K562 (cell line): ENCODE measurements around the gene RSBN1L. TPM values are rescaled to one million over a fixed set of nuclear protein-coding genes. Genes with fewer than 3 reads are reported as not detected.

Experiments used
- ATAC-seq: fragments of 200-7000 bp; cut with Tn5 transposase; 3 replicates; pipeline ENCODE4 v1.9.1; 2020; ENCODE audit warnings: moderate library complexity
- BruUV-seq: library from RNA; stranded (reverse); fragments of 400-500 nt; replicated peaks from 2 replicates; lab custom pipeline; 2021; lab: Mats Ljungman, UMichigan
- CTCF ChIA-PET: fragments of 300-600 bp; formaldehyde crosslinking; extraction: SDS; loops from one replicate; lab custom pipeline; 2021; ENCODE audit warnings: low intra/inter-chr PET ratio; lab: Yijun Ruan, JAX
- POLR2A ChIA-PET: fragments of 300-600, 350-650 bp; sonication (Branson Sonifier 250); formaldehyde crosslinking; extraction: SDS; loops from one replicate; lab custom pipeline; 2021; ENCODE audit warnings: antibody characterized with exemption, inconsistent platforms; lab: Yijun Ruan, JAX
- DNase-seq, 4 experiments: peaks; one replicate each; pipeline versions ENCODE4 v3.0.0 to v3.0.0-alpha.2; 2011 to 2018; ENCODE audit warnings: low spot score in 3 of 4, mixed read lengths in 3 of 4; ENCODE audit errors: extremely low read depth in 1 of 4
- FAIRE-seq: peaks from 2 replicates; lab custom pipeline; 2011; peaks lifted over from hg19 to GRCh38; lab: Jason Lieb, UNC
- H2AFZ ChIP-seq: 2 replicates; pipeline ENCODE4 v1.6.0; 2011; ENCODE audit warnings: low read depth, low read length, control low read depth, inconsistent platforms
- H3K27ac ChIP-seq: fragments of 200-600 bp; 3 replicates; pipeline ENCODE4 v1.8.0; 2011; ENCODE audit warnings: low read depth, mild to moderate bottlenecking, control low read depth, inconsistent platforms, low read length, moderate library complexity, mixed read lengths; ENCODE audit errors: extremely low read depth
- H3K27me3 ChIP-seq, 2 experiments: fragments of 300-600 bp in 1 of 2; 2 replicates in 1 of 2; 3 replicates in 1 of 2; pipeline versions ENCODE4 v1.6.0 to v1.8.0; 2011; ENCODE audit warnings: inconsistent platforms in 2 of 2, low read length in 2 of 2, mild to moderate bottlenecking in 1 of 2, mixed read lengths in 1 of 2, moderate library complexity in 1 of 2; ENCODE audit not compliant: control insufficient read depth in 2 of 2, insufficient read depth in 2 of 2
- H3K36me3 ChIP-seq: fragments of 300-600 bp; 3 replicates; pipeline ENCODE4 v1.8.0; 2011; ENCODE audit warnings: mild to moderate bottlenecking, low read length, inconsistent platforms; ENCODE audit not compliant: control insufficient read depth, insufficient read depth
- H3K4me1 ChIP-seq, 2 experiments: fragments of 200-600 bp in 1 of 2; replicated peaks in 1 of 2; 2 replicates in 1 of 2; 3 replicates in 1 of 2; pipeline versions ENCODE4 v1.5.1 to v1.8.0; 2011; ENCODE audit warnings: inconsistent platforms in 2 of 2, low read length in 2 of 2, mild to moderate bottlenecking in 1 of 2, mixed read lengths in 1 of 2, moderate library complexity in 1 of 2; ENCODE audit not compliant: control insufficient read depth in 2 of 2, insufficient read depth in 2 of 2
- H3K4me2 ChIP-seq: 2 replicates; pipeline ENCODE4 v1.6.1; 2011; ENCODE audit warnings: low read length, control low read depth, inconsistent platforms, mixed read lengths; ENCODE audit not compliant: insufficient read depth
- H3K4me3 ChIP-seq: fragments of 200-600 bp; sonication (generic), shearing (Covaris generic); 2 replicates; pipeline ENCODE4 v1.5.1; 2016; ENCODE audit warnings: control low read depth, inconsistent platforms
- H3K79me2 ChIP-seq: fragments of 200-600 bp; 3 replicates; pipeline ENCODE4 v1.8.0; 2011; ENCODE audit warnings: low read length, inconsistent platforms; ENCODE audit not compliant: control insufficient read depth, insufficient read depth
- H3K9ac ChIP-seq, 2 experiments: 2 replicates each; pipeline versions ENCODE4 v1.6.0 to v1.6.1; 2011; ENCODE audit warnings: low read depth in 2 of 2, low read length in 2 of 2, control low read depth in 1 of 2, inconsistent platforms in 1 of 2, mild to moderate bottlenecking in 1 of 2, mixed read lengths in 1 of 2; ENCODE audit not compliant: insufficient read depth in 1 of 2
- H3K9me1 ChIP-seq: one replicate; pipeline ENCODE4 v1.6.0; 2011; ENCODE audit warnings: inconsistent platforms, mild to moderate bottlenecking, low read length, moderate library complexity; ENCODE audit not compliant: control insufficient read depth, insufficient read depth
- H3K9me3 ChIP-seq: replicated peaks from 2 replicates; pipeline ENCODE4 v1.5.1; 2011; ENCODE audit warnings: low read depth, low read length, inconsistent platforms; ENCODE audit not compliant: control insufficient read depth, insufficient read depth
- H4K20me1 ChIP-seq: replicated peaks from 2 replicates; pipeline ENCODE4 v1.6.1; 2011; ENCODE audit warnings: low read length, inconsistent platforms, mixed read lengths; ENCODE audit not compliant: control insufficient read depth, insufficient read depth
- HNRNPK ChIP-seq: fragments of 200-400 bp; formaldehyde crosslinking; IDR thresholded peaks from one replicate; pipeline ENCODE4 v1.6.1; 2018; ENCODE audit warnings: mild to moderate bottlenecking, low read depth, low read length; ENCODE audit not compliant: poor library complexity, severe bottlenecking
- PCBP1 ChIP-seq: fragments of 200-400 bp; formaldehyde crosslinking; IDR thresholded peaks from 2 replicates; pipeline ENCODE4 v1.6.1; 2018; ENCODE audit warnings: mild to moderate bottlenecking, low read depth, low read length; ENCODE audit not compliant: poor library complexity, severe bottlenecking
- PCBP2 ChIP-seq: fragments of 200-400 bp; formaldehyde crosslinking; IDR thresholded peaks from 2 replicates; pipeline ENCODE4 v1.6.1; 2018; ENCODE audit warnings: low read length, low read depth, mild to moderate bottlenecking, moderate library complexity; ENCODE audit not compliant: poor library complexity, severe bottlenecking
- POU5F1 ChIP-seq: fragments of 150-350 bp; IDR thresholded peaks from 2 replicates; pipeline ENCODE4 v1.6.1; 2014; ENCODE audit warnings: borderline replicate concordance, low read length, low read depth, mild to moderate bottlenecking; ENCODE audit not compliant: partially characterized antibody
- STAT5A ChIP-seq: IDR thresholded peaks from 2 replicates; pipeline ENCODE4 v1.6.1; 2012; ENCODE audit warnings: low read length, inconsistent platforms, borderline replicate concordance
- WGBS: fragments of 100-300 bp; shearing (Covaris generic); methylation state at CpG from one replicate; pipeline ENCODE4 v1.1.6; 2016; ENCODE audit warnings: low coverage, mixed read lengths; ENCODE audit not compliant: insufficient coverage; ENCODE audit errors: missing lambda C conversion rate; 5-methylcytosine and 5-hydroxymethylcytosine counted together
- in situ Hi-C: fragments of 300-500 bp; cut with MboI; formaldehyde crosslinking; loops from 4 replicates; pipeline ENCODE4 v1.15.0; 2018; ENCODE audit warnings: inconsistent platforms, mixed read lengths
- intact Hi-C: fragments of 100-400 bp; cut with micrococcal nuclease; formaldehyde crosslinking; loops from 2 replicates; pipeline ENCODE4 v1.14.2; 2022
- polyA plus RNA-seq, 8 experiments: library from polyadenylated mRNA; depleted of rRNA in 4 of 8; stranded (reverse) in 5 of 8; unstranded in 3 of 8; fragments of >200 nt; fragmentation: Nextera tagmentation in 2 of 8; fragmentation: Illumina TruSeq in 1 of 8; extraction: Ambion mirVana in 2 of 8; extraction: Trizol in 1 of 8; gene quantifications; 2 replicates each; pipeline versions ENCODE4 v1.2.1 to v1.2.3, GENCODE V29; 2011 to 2014; ENCODE audit warnings: inconsistent platforms in 1 of 8, missing spikeins in 1 of 8
- total RNA-seq, 7 experiments: library from RNA; depleted of rRNA in 6 of 7; stranded (reverse); fragments of >200 nt in 6 of 7; fragmentation: Illumina TruSeq in 2 of 7; extraction: Trizol in 2 of 7; gene quantifications; 2 replicates each; pipeline versions ENCODE4 v1.2.1 to v1.2.3, GENCODE V29; 2011 to 2021; ENCODE audit warnings: low replicate concordance in 1 of 7

Gene RSBN1L
- total and polyA plus RNA-seq, 9 of the 15 experiments (the other 6 are each of a cell fraction or from before 2014, with no cell fraction given), result 6.2 to 35.2 (median 20.1) TPM

DNA sequence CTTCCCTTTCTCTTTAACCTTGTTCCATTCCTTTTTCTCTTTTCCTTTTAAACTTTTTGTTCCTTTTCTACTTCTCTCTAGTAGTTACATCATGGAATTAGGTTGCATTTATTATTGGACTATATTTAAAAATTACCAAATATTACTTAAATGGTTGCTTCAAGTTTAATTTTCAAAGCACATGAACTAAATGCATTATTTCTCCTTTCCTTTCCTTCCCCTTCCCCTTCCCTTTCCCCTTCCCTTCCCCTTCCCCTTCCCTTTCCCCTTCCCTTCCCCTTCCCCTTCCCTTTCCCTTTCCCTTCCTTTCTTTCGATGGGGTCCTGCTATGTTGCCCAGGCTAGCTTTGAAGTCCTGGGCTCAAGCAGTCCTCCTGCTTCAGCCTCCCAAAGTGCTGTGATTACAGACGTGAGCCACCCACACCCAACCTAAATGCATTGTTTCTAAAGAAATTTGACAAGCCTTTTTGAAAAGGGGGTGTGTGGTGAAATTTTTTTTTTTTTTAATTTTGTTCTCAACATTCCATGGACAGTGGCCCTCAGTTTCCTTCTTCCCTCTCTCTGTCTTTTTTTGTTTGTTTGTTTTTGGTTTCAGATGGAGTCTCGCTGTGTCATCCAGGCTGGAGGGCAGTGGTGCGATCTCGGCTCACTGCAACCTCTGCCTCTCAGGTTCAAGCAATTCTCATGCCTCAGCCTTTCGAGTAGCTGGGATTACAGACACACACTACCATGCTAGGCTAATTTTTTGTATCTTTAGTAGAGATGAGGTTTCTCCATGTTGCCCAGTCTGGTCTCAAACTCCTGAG lies 70.7 kb downstream of the RSBN1L start:
- no peak overlapping the region for H3K9ac ChIP-seq
- H2AFZ ChIP-seq, result no peak overlapping the region
- no peaks in the 10 kb centered on the region for H3K27me3 ChIP-seq
- ChIA-PET CTCF (no interaction called here), POLR2A (no interaction called here)
- WGBS, result 90% methylated on average over 6 of the region's 6 CpGs
- TF ChIP-seq PCBP2 (peak; percentile 93), STAT5A (no peak), PCBP1 (peak; percentile 95), HNRNPK (peak; percentile 98), POU5F1 (no peak)
- H3K4me1 ChIP-seq, result peaks cover 0 to 4% of the 10 kb centered on the region in 2 experiments; a peak in 1 of 5 replicates
- BruUV-seq, result no TSS peak
- FAIRE-seq (peak; percentile 19), DNase-seq (no peak), ATAC-seq (no peak)
- H3K4me3 ChIP-seq, result no peak overlapping the region
- H4K20me1 ChIP-seq, result no peaks in the 10 kb centered on the region; the same call in 1 of the 2 replicates
- no peaks in the 10 kb centered on the region for H3K9me1 ChIP-seq
- H3K4me2 ChIP-seq, result no peak overlapping the region
- in situ Hi-C loops (no loop called here), intact Hi-C loops (no loop called here)
- peaks cover 34% of the 10 kb centered on the region for H3K36me3 ChIP-seq
- H3K9me3 ChIP-seq, result no peaks in the 10 kb centered on the region
- H3K79me2 ChIP-seq, result peaks cover 38% of the 10 kb centered on the region
- H3K27ac ChIP-seq, result no peak overlapping the region
